Measurements from ENCODE around the gene PCNT.

DNA sequence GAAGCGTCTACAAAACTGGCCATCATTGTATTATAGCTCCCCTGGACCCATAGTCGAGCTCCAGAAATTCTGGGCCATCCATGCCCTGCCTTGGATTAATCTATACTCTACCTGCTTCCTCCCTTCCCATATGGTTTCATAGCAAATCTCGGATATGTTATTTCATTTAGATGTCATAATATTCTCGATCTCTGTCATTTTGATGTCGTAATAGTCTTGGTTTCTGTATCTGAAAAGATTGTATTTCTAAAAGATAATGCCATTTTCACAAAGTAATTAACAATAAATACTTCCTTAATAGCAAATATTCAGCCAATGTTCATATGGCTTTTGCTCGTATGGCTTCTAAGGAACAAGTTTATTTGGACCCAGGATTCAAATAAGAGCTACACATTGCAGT lies 169.9 kb downstream of the PCNT start:
- TF ChIP-seq, protein P1, sequence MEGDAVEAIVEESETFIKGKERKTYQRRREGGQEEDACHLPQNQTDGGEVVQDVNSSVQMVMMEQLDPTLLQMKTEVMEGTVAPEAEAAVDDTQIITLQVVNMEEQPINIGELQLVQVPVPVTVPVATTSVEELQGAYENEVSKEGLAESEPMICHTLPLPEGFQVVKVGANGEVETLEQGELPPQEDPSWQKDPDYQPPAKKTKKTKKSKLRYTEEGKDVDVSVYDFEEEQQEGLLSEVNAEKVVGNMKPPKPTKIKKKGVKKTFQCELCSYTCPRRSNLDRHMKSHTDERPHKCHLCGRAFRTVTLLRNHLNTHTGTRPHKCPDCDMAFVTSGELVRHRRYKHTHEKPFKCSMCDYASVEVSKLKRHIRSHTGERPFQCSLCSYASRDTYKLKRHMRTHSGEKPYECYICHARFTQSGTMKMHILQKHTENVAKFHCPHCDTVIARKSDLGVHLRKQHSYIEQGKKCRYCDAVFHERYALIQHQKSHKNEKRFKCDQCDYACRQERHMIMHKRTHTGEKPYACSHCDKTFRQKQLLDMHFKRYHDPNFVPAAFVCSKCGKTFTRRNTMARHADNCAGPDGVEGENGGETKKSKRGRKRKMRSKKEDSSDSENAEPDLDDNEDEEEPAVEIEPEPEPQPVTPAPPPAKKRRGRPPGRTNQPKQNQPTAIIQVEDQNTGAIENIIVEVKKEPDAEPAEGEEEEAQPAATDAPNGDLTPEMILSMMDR (IDR thresholded peaks at IDR 0.05), result no peak
- no peak for TF ChIP-seq ZFX (IDR thresholded peaks at IDR 0.05; ENCODE audit: borderline replicate concordance)

Data from 22Rv1 (cell line).